H1 (cell line): Measurements from ENCODE around the gene OLAH. TPM values are rescaled to one million over a fixed set of nuclear protein-coding genes. Genes with fewer than 3 reads are reported as not detected.

ENCODE experiments used
- CTCF ChIA-PET: fragments of 300-600 bp; sonication (Branson Sonifier 250); formaldehyde crosslinking; loops from one replicate; lab custom pipeline; 2021; ENCODE audit not compliant: partially characterized antibody; lab: Charles Lee
- POLR2A ChIA-PET: fragments of 300-600 bp; sonication (Branson Sonifier 250); formaldehyde crosslinking; loops from one replicate; lab custom pipeline; 2021; ENCODE audit warnings: inconsistent platforms; ENCODE audit not compliant: partially characterized antibody; lab: Charles Lee
- DNase-seq, 2 experiments: peaks; one replicate each; pipeline versions ENCODE4 v3.0.0 to v3.0.0-alpha.2; 2010 to 2022; ENCODE audit warnings: low spot score in 2 of 2, low read depth in 1 of 2, mixed read lengths in 1 of 2
- FAIRE-seq: peaks from 2 replicates; lab custom pipeline; 2011; peaks lifted over from hg19 to GRCh38; lab: Jason Lieb, UNC
- H2AFZ ChIP-seq: 2 replicates; pipeline ENCODE4 v1.8.1; 2012; ENCODE audit warnings: low read length, inconsistent platforms
- H2AK5ac ChIP-seq: 2 replicates; pipeline ENCODE4 v1.6.1; 2013; ENCODE audit warnings: low read depth, low read length
- H2BK120ac ChIP-seq: replicated peaks from 2 replicates; pipeline ENCODE3; 2013; ENCODE audit warnings: low read depth, low read length, inconsistent platforms
- H2BK12ac ChIP-seq: 2 replicates; pipeline ENCODE4 v1.6.1; 2013; ENCODE audit warnings: low read depth, low read length
- H2BK15ac ChIP-seq: 2 replicates; pipeline ENCODE4 v1.6.1; 2013; ENCODE audit warnings: low read length
- H2BK20ac ChIP-seq: 2 replicates; pipeline ENCODE4 v1.6.1; 2013; ENCODE audit warnings: low read length
- H2BK5ac ChIP-seq: 2 replicates; pipeline ENCODE4 v1.6.1; 2013; ENCODE audit warnings: low read depth, low read length
- H3K14ac ChIP-seq: 2 replicates; pipeline ENCODE4 v1.6.1; 2013; ENCODE audit warnings: inconsistent platforms; ENCODE audit not compliant: insufficient read length
- H3K18ac ChIP-seq: 2 replicates; pipeline ENCODE4 v1.6.1; 2013; ENCODE audit warnings: low read length; ENCODE audit errors: extremely low read depth
- H3K23ac ChIP-seq: 2 replicates; pipeline ENCODE4 v1.6.1; 2013; ENCODE audit warnings: inconsistent platforms; ENCODE audit not compliant: insufficient read length
- H3K23me2 ChIP-seq: 2 replicates; pipeline ENCODE4 v1.6.1; 2013; ENCODE audit warnings: low read depth, low read length
- H3K27ac ChIP-seq: 2 replicates; pipeline ENCODE4 v1.6.1; 2011; ENCODE audit warnings: low read depth, low read length, inconsistent platforms
- H3K27me3 ChIP-seq, 4 experiments: replicated peaks in 1 of 4; 1 replicate in 1 of 4; 2 replicates in 3 of 4; pipeline versions ENCODE4 v1.6.1 to v1.8.1; 2011 to 2013; ENCODE audit warnings: low read length in 3 of 4, mild to moderate bottlenecking in 3 of 4, inconsistent platforms in 2 of 4, mixed read lengths in 2 of 4, moderate library complexity in 1 of 4; ENCODE audit not compliant: control insufficient read depth in 3 of 4, insufficient read depth in 3 of 4; ENCODE audit errors: extremely low read depth in 1 of 4
- H3K36me3 ChIP-seq, 4 experiments: 2 replicates each; pipeline versions ENCODE4 v1.6.1 to v1.8.1; 2011 to 2013; ENCODE audit warnings: mild to moderate bottlenecking in 4 of 4, low read length in 3 of 4, moderate library complexity in 2 of 4, control low read depth in 1 of 4, inconsistent platforms in 1 of 4; ENCODE audit not compliant: insufficient read depth in 4 of 4, control insufficient read depth in 2 of 4
- H3K4ac ChIP-seq: replicated peaks from 2 replicates; pipeline ENCODE3; 2013; ENCODE audit warnings: low read length, low read depth, mixed read lengths, inconsistent platforms; ENCODE audit not compliant: insufficient read length
- H3K4me1 ChIP-seq, 4 experiments: replicated peaks in 1 of 4; 1 replicate in 1 of 4; 2 replicates in 3 of 4; pipeline versions ENCODE4 v1.6.1 to v1.8.1; 2011 to 2013; ENCODE audit warnings: low read length in 3 of 4, inconsistent platforms in 2 of 4, mixed read lengths in 1 of 4; ENCODE audit not compliant: insufficient read depth in 4 of 4, control insufficient read depth in 3 of 4
- H3K4me2 ChIP-seq, 2 experiments: 2 replicates each; pipeline versions ENCODE4 v1.6.1 to v1.8.1; 2011 to 2013; ENCODE audit warnings: low read depth in 2 of 2, low read length in 2 of 2, control low read depth in 1 of 2, inconsistent platforms in 1 of 2, mild to moderate bottlenecking in 1 of 2; ENCODE audit not compliant: insufficient read depth in 1 of 2
- H3K4me3 ChIP-seq, 4 experiments: fragments of 200-600, 300-600 bp in 1 of 4; sonication (generic), shearing (Covaris generic), sonication (Bioruptor Twin) in 1 of 4; 2 replicates each; pipeline versions ENCODE4 v1.5.1 to v1.8.1; 2011 to 2016; ENCODE audit warnings: low read length in 4 of 4, low read depth in 3 of 4, control low read depth in 2 of 4, inconsistent platforms in 2 of 4, mild to moderate bottlenecking in 2 of 4, mixed read lengths in 1 of 4, moderate library complexity in 1 of 4; ENCODE audit not compliant: insufficient read depth in 2 of 4; ENCODE audit errors: extremely low read depth in 1 of 4
- H3K56ac ChIP-seq: replicated peaks from 2 replicates; pipeline ENCODE3; 2013; ENCODE audit warnings: low read depth, mild to moderate bottlenecking, mixed read lengths, low read length, inconsistent platforms; ENCODE audit not compliant: insufficient read length
- H3K79me1 ChIP-seq: 2 replicates; pipeline ENCODE4 v1.6.1; 2013; ENCODE audit warnings: low read depth, low read length, control low read depth
- H3K79me2 ChIP-seq, 2 experiments: 2 replicates each; pipeline versions ENCODE4 v1.6.1 to v1.8.1; 2012 to 2013; ENCODE audit warnings: low read length in 2 of 2, mild to moderate bottlenecking in 2 of 2, inconsistent platforms in 1 of 2; ENCODE audit not compliant: insufficient read depth in 2 of 2, control insufficient read depth in 1 of 2
- H3K9ac ChIP-seq, 4 experiments: replicated peaks in 1 of 4; 1 replicate in 1 of 4; 2 replicates in 3 of 4; pipeline versions ENCODE4 v1.6.1 to v1.8.1; 2011 to 2013; ENCODE audit warnings: low read depth in 3 of 4, low read length in 3 of 4, control low read depth in 2 of 4, mild to moderate bottlenecking in 2 of 4, moderate library complexity in 2 of 4, inconsistent platforms in 1 of 4; ENCODE audit errors: extremely low read depth in 1 of 4
- H3K9me3 ChIP-seq, 2 experiments: 2 replicates each; pipeline versions ENCODE4 v1.6.1 to v1.8.1; 2012 to 2013; ENCODE audit warnings: mild to moderate bottlenecking in 2 of 2, moderate library complexity in 2 of 2, control low read depth in 1 of 2, inconsistent platforms in 1 of 2, low read depth in 1 of 2, low read length in 1 of 2, mixed read lengths in 1 of 2; ENCODE audit not compliant: insufficient read depth in 2 of 2
- H4K20me1 ChIP-seq, 2 experiments: replicated peaks in 1 of 2; 2 replicates each; pipeline versions ENCODE3 to v1.8.1; 2011 to 2013; ENCODE audit warnings: inconsistent platforms in 2 of 2, low read length in 2 of 2, mild to moderate bottlenecking in 1 of 2; ENCODE audit not compliant: insufficient read depth in 2 of 2, control insufficient read depth in 1 of 2
- H4K5ac ChIP-seq: 2 replicates; pipeline ENCODE4 v1.6.1; 2013; ENCODE audit warnings: low read length, low read depth, mixed read lengths, inconsistent platforms; ENCODE audit not compliant: insufficient read length
- H4K8ac ChIP-seq: 2 replicates; pipeline ENCODE4 v1.8.0; 2013; ENCODE audit warnings: mild to moderate bottlenecking, moderate library complexity, low read length, inconsistent platforms; ENCODE audit not compliant: insufficient read depth; ENCODE audit errors: extremely low read depth
- H4K91ac ChIP-seq: replicated peaks from 2 replicates; pipeline ENCODE3; 2013; ENCODE audit warnings: low read length, mixed read lengths, inconsistent platforms; ENCODE audit not compliant: insufficient read length
- ASH2L ChIP-seq: fragments of 200-600, 300-600 bp; sonication (generic); IDR thresholded peaks from one replicate; pipeline ENCODE4 v1.7.1; 2017; ENCODE audit warnings: low read length
- ATF2 ChIP-seq: IDR thresholded peaks from 2 replicates; pipeline ENCODE4 v1.6.1; 2012; ENCODE audit warnings: low read length, inconsistent platforms
- CHD1 ChIP-seq: IDR thresholded peaks from 2 replicates; pipeline ENCODE4 v1.6.1; 2012; ENCODE audit warnings: low read depth, low read length, improper control_type of control experiment
- CREB1 ChIP-seq: IDR thresholded peaks from 2 replicates; pipeline ENCODE4 v1.6.1; 2012; ENCODE audit warnings: inconsistent platforms
- CTBP2 ChIP-seq: IDR thresholded peaks from 2 replicates; pipeline ENCODE4 v1.7.0; 2011; ENCODE audit warnings: borderline replicate concordance, mild to moderate bottlenecking, moderate library complexity, mixed read lengths, low read length; ENCODE audit not compliant: insufficient read depth, insufficient read length
- EP300 ChIP-seq, 2 experiments: IDR thresholded peaks; 1 replicate in 1 of 2; 2 replicates in 1 of 2; pipeline ENCODE4 v1.6.1; 2011 to 2012; ENCODE audit warnings: low read depth in 2 of 2, low read length in 2 of 2, mild to moderate bottlenecking in 2 of 2, borderline replicate concordance in 1 of 2, inconsistent platforms in 1 of 2, moderate library complexity in 1 of 2
- HDAC6 ChIP-seq: IDR thresholded peaks from one replicate; pipeline ENCODE4 v1.7.1; 2012; ENCODE audit warnings: low read depth, mild to moderate bottlenecking, inconsistent platforms, low read length, moderate library complexity
- KDM1A ChIP-seq: fragments of 200-600, 300-600 bp; sonication (generic); IDR thresholded peaks from 2 replicates; pipeline ENCODE4 v1.7.1; 2016; ENCODE audit warnings: mild to moderate bottlenecking, low read length, borderline replicate concordance
- POLR2A ChIP-seq, 2 experiments: IDR thresholded peaks; 1 replicate in 1 of 2; 2 replicates in 1 of 2; pipeline ENCODE4 v1.6.1; 2011; ENCODE audit warnings: low read depth in 2 of 2, low read length in 2 of 2, mild to moderate bottlenecking in 2 of 2; ENCODE audit errors: control extremely low read depth in 1 of 2
- RXRA ChIP-seq: IDR thresholded peaks from 2 replicates; pipeline ENCODE4 v1.6.1; 2011; ENCODE audit warnings: low read depth, mild to moderate bottlenecking, low read length, moderate library complexity; ENCODE audit not compliant: insufficient read depth
- SIRT6 ChIP-seq: IDR thresholded peaks from one replicate; pipeline ENCODE4 v1.7.1; 2012; ENCODE audit warnings: low read length, inconsistent platforms
- SP1 ChIP-seq: IDR thresholded peaks from 2 replicates; pipeline ENCODE4 v1.6.1; 2011; ENCODE audit warnings: low read depth, low read length
- SRF ChIP-seq: IDR thresholded peaks from 2 replicates; pipeline ENCODE4 v1.6.1; 2011; ENCODE audit warnings: mild to moderate bottlenecking, low read depth, low read length, moderate library complexity
- SUZ12 ChIP-seq: fragments of 200-600 bp; sonication (generic); IDR thresholded peaks from 2 replicates; pipeline ENCODE4 v1.6.1; 2012; ENCODE audit warnings: mild to moderate bottlenecking, inconsistent platforms, low read length, moderate library complexity, mixed read lengths
- WGBS, 2 experiments: shearing (Covaris generic) in 1 of 2; methylation state at CpG; one replicate each; pipeline versions ENCODE4 v1.1.6 to v1.1.7; 2013 to 2015; ENCODE audit warnings: low lambda C conversion rate in 2 of 2, mixed read lengths in 2 of 2, inconsistent platforms in 1 of 2, low coverage in 1 of 2, missing lambda C conversion rate in 1 of 2; ENCODE audit not compliant: insufficient replicate concordance in 2 of 2, insufficient coverage in 1 of 2, insufficient read length in 1 of 2; ENCODE audit errors: extremely low coverage in 1 of 2, missing lambda C conversion rate in 1 of 2; 5-methylcytosine and 5-hydroxymethylcytosine counted together
- polyA plus RNA-seq, 7 experiments: library from polyadenylated mRNA; depleted of rRNA in 3 of 7; stranded (reverse) in 5 of 7; unstranded in 2 of 7; fragments of >200 nt in 5 of 7; fragments of 200-250 nt in 2 of 7; gene quantifications; 1 replicate in 5 of 7; 2 replicates in 1 of 7; 4 replicates in 1 of 7; pipeline versions ENCODE4 v1.2.1 to v1.2.3, GENCODE V29; 2011 to 2013; ENCODE audit warnings: missing spikeins in 2 of 7, mixed read lengths in 2 of 7
- total RNA-seq: library from RNA; stranded (reverse); fragmentation: NEBNext Ultra II Directional; extraction: Animal tissue kit (Norgen Biotek cat#: 25700); gene quantifications from 2 replicates; pipeline ENCODE4 v1.2.1, GENCODE V29; 2021

OLAH gene
- total and polyA plus RNA-seq, 2 of the 8 experiments (the other 6 are each of a cell fraction or from before 2014, with no cell fraction given): not detected

- Histone ChIP-seq H3K23me2 (no peaks in the 10 kb centered on the region), H2BK120ac (no peak overlapping the region), H2AK5ac (no peak overlapping the region), H4K8ac (no peak overlapping the region), H3K79me2 (no peaks in the 10 kb centered on the region), H4K5ac (no peak overlapping the region), H3K27ac (no peak overlapping the region), H3K56ac (no peak overlapping the region), H3K4me2 (no peak overlapping the region), H3K9me3 (no peaks in the 10 kb centered on the region), H2AFZ (no peak overlapping the region), H3K9ac (no peak overlapping the region), H3K14ac (no peak overlapping the region), H3K4me1 (no peaks in the 10 kb centered on the region), H3K23ac (no peak overlapping the region), H2BK12ac (no peak overlapping the region), H2BK5ac (no peak overlapping the region), H3K18ac (no peak overlapping the region), H4K20me1 (no peaks in the 10 kb centered on the region), H3K79me1 (no peaks in the 10 kb centered on the region), H2BK20ac (no peak overlapping the region), H4K91ac (no peak overlapping the region), H3K4me3 (no peak overlapping the region), H2BK15ac (no peak overlapping the region), H3K27me3 (no peaks in the 10 kb centered on the region), H3K4ac (no peak overlapping the region), H3K36me3 (peaks cover 0 to 12% (median 7%) of the 10 kb centered on the region in 4 experiments; a peak in 4 of 8 replicates)
- FAIRE-seq: no peak
- 89% methylated on average over 1 of the region's 1 CpG; no CpG with 5 or more reads in 1 of the 2 experiments for WGBS, 2 experiments
- DNase-seq: no peak
- POLR2A ChIA-PET: no interaction called here
- CTCF ChIA-PET: interaction anchor here (1.0 to 1.4 kb wide), 2 partner anchors 12 to 112 kb away, joined by 3 to 5 read pairs; no protein-coding TSS in a partner anchor
- TF ChIP-seq SUZ12 (no peak), ATF2 (no peak), SP1 (no peak), CREB1 (no peak), EP300 (IDR thresholded peaks at IDR 0.05; ENCODE audit: borderline replicate concordance in 1 of 2, low read depth in 2 of 2, low read length in 2 of 2) (no peak), ASH2L (no peak), CHD1 (no peak), POLR2A (IDR thresholded peaks at IDR 0.05; ENCODE audit: control extremely low read depth in 1 of 2, low read depth in 2 of 2, low read length in 2 of 2) (no peak), KDM1A (no peak), RXRA (no peak), HDAC6 (no peak), SRF (no peak), CTBP2 (no peak), SIRT6 (no peak)
Observed at GRCh38 chr10:15118615-15119014, 74.9 kb downstream of the OLAH start.
